Sigmoid colon (tissue), 4 donors: ENCODE data around the gene IMMP2L.

Source experiments
- EP300 ChIP-seq, 4 donors: sonication (generic); formaldehyde crosslinking; IDR thresholded peaks; one replicate each; pipeline ENCODE4 v1.6.1; 2017; ENCODE audit warnings: antibody characterized with exemption in 4 of 4
- POLR2A ChIP-seq, 2 donors: fragments of 450-650 bp; IDR thresholded peaks; one replicate each; pipeline ENCODE4 v1.6.1; 2016; ENCODE audit warnings: antibody characterized with exemption in 2 of 2, mild to moderate bottlenecking in 2 of 2, moderate library complexity in 2 of 2
- POLR2AphosphoS5 ChIP-seq, 4 donors: sonication (generic); formaldehyde crosslinking; IDR thresholded peaks; one replicate each; pipeline ENCODE4 v1.6.1; 2017; ENCODE audit warnings: antibody characterized with exemption in 4 of 4
- TF ChIP-seq, protein P1 (sequence below), 4 experiments: fragments of 450-650 bp in 3 of 4; fragments of 200-600 bp in 1 of 4; IDR thresholded peaks; one replicate each; pipeline ENCODE4 v1.5.1; 2016 to 2019; ENCODE audit warnings: antibody characterized with exemption in 4 of 4, mild to moderate bottlenecking in 3 of 4, moderate library complexity in 2 of 4

GRCh38 chr7:111485701-111486380 is 76.5 kb downstream of the IMMP2L start:
- TF ChIP-seq, protein P1, sequence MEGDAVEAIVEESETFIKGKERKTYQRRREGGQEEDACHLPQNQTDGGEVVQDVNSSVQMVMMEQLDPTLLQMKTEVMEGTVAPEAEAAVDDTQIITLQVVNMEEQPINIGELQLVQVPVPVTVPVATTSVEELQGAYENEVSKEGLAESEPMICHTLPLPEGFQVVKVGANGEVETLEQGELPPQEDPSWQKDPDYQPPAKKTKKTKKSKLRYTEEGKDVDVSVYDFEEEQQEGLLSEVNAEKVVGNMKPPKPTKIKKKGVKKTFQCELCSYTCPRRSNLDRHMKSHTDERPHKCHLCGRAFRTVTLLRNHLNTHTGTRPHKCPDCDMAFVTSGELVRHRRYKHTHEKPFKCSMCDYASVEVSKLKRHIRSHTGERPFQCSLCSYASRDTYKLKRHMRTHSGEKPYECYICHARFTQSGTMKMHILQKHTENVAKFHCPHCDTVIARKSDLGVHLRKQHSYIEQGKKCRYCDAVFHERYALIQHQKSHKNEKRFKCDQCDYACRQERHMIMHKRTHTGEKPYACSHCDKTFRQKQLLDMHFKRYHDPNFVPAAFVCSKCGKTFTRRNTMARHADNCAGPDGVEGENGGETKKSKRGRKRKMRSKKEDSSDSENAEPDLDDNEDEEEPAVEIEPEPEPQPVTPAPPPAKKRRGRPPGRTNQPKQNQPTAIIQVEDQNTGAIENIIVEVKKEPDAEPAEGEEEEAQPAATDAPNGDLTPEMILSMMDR (IDR thresholded peaks at IDR 0.05) = no peak
- TF ChIP-seq EP300 (IDR thresholded peaks at IDR 0.05) = no peak
- TF ChIP-seq POLR2AphosphoS5 (IDR thresholded peaks at IDR 0.05) = no peak
- TF ChIP-seq POLR2A (IDR thresholded peaks at IDR 0.05) = no peak
